ENCODE data around the gene FBXW11. TPM values are rescaled to one million over a fixed set of nuclear protein-coding genes. Genes with fewer than 3 reads are reported as not detected.

Gene FBXW11
- total and polyA plus RNA-seq, 2 of the 13 experiments (the other 11 are each of a cell fraction or from before 2014, with no cell fraction given), result 31.7 to 53.6 TPM

DNA sequence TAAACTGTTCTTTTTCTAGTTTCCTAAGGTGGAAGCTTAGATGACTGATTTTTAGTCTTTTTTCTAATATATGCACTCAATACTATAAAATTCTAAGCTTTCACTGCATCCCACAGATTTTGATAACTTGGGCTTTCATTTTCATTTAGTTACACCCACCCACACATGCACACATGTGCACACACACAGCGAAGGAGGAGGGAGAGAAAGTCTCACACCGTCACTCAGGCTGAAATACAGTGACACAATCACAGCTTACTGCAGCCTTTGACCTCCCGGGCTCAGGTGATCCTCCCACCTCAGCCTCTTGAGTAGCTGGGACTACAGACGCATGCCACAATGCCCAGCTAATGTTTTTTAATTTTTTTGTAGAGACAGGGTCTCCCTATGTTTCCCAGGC lies 124.3 kb downstream of the FBXW11 start:
- no TSS peak for BruUV-seq (replicated peaks)
- H3K27ac ChIP-seq (ENCODE audit: extremely low read length, insufficient read depth, low read length), result no peak overlapping the region
- H3K9me3 ChIP-seq (ENCODE audit: low read length), result no peaks in the 10 kb centered on the region
- no peak for TF ChIP-seq ZNF652 (CRISPR knock-in tag; IDR thresholded peaks at IDR 0.05; ENCODE audit: borderline replicate concordance, low read depth)
- TF ChIP-seq, protein P1, sequence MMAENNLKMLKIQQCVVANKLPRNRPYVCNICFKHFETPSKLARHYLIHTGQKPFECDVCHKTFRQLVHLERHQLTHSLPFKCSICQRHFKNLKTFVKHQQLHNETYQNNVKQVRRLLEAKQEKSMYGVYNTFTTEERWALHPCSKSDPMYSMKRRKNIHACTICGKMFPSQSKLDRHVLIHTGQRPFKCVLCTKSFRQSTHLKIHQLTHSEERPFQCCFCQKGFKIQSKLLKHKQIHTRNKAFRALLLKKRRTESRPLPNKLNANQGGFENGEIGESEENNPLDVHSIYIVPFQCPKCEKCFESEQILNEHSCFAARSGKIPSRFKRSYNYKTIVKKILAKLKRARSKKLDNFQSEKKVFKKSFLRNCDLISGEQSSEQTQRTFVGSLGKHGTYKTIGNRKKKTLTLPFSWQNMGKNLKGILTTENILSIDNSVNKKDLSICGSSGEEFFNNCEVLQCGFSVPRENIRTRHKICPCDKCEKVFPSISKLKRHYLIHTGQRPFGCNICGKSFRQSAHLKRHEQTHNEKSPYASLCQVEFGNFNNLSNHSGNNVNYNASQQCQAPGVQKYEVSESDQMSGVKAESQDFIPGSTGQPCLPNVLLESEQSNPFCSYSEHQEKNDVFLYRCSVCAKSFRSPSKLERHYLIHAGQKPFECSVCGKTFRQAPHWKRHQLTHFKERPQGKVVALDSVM (CRISPR knock-in tag; IDR thresholded peaks at IDR 0.05), result 0 out of 2 replicates have a peak, but pooled peaks have one; percentile 20
- no peak overlapping the region for H3K9ac ChIP-seq (ENCODE audit: insufficient read depth, low read depth, low read length)
- no peaks in the 10 kb centered on the region for H4K20me1 ChIP-seq (ENCODE audit: insufficient read depth, low read length)
- FAIRE-seq, result no peak
- no peak overlapping the region for H2AFZ ChIP-seq (ENCODE audit: low read length)
- H3K79me2 ChIP-seq (ENCODE audit: insufficient read depth, low read length), result no peaks in the 10 kb centered on the region
- no peaks in the 10 kb centered on the region for H3K27me3 ChIP-seq (ENCODE audit: control insufficient read depth in 1 of 2, insufficient read depth in 2 of 2, low read length in 2 of 2)
- H3K36me3 ChIP-seq (replicated peaks in 1 of 2; ENCODE audit: control insufficient read depth in 1 of 2, insufficient read depth in 2 of 2, low read length in 2 of 2), result peaks cover 6 to 14% of the 10 kb centered on the region in 2 experiments
- 92% methylated on average over 4 of the region's 4 CpGs for WGBS (ENCODE audit: low lambda C conversion rate)
- H3K4me2 ChIP-seq (ENCODE audit: low read depth, low read length), result no peak overlapping the region
- ChIA-PET POLR2A (no interaction called here), CTCF (ENCODE audit: low intra/inter-chr PET ratio, low total read pairs) (no interaction called here)
- no peak for DNase-seq (ENCODE audit: low spot score)
- H3K4me3 ChIP-seq (replicated peaks in 1 of 3; ENCODE audit: insufficient read depth in 1 of 3, low read depth in 2 of 3, low read length in 3 of 3), result no peak overlapping the region
- no peak for ATAC-seq
- in situ Hi-C loops (cut with HindIII; ENCODE audit: extremely low pct_ligation_motif_present, low pct_unique_long_range_greater_than_20kb) (no loop called here), intact Hi-C loops (cut with micrococcal nuclease; ENCODE audit: unreplicated experiment) (no loop called here)
- H3K4me1 ChIP-seq (ENCODE audit: insufficient read depth, low read length), result peaks cover 16% of the 10 kb centered on the region

GRCh38 chr5:171874234-171874633 lies 132.2 kb downstream of the FBXW11 start:
- Histone ChIP-seq H2AFZ (ENCODE audit: low read length) (no peak overlapping the region), H3K79me2 (ENCODE audit: insufficient read depth, low read length) (no peaks in the 10 kb centered on the region), H3K4me1 (ENCODE audit: insufficient read depth, low read length) (no peaks in the 10 kb centered on the region), H3K9ac (ENCODE audit: insufficient read depth, low read depth, low read length) (no peak overlapping the region), H3K4me3 (replicated peaks in 1 of 3; ENCODE audit: insufficient read depth in 1 of 3, low read depth in 2 of 3, low read length in 3 of 3) (no peak overlapping the region), H3K36me3 (replicated peaks in 1 of 2; ENCODE audit: control insufficient read depth in 1 of 2, insufficient read depth in 2 of 2, low read length in 2 of 2) (peaks cover 21 to 83% of the 10 kb centered on the region in 2 experiments), H4K20me1 (ENCODE audit: insufficient read depth, low read length) (no peaks in the 10 kb centered on the region), H3K27ac (ENCODE audit: extremely low read length, insufficient read depth, low read length) (no peak overlapping the region), H3K4me2 (ENCODE audit: low read depth, low read length) (no peak overlapping the region), H3K9me3 (ENCODE audit: low read length) (no peaks in the 10 kb centered on the region), H3K27me3 (ENCODE audit: control insufficient read depth in 1 of 2, insufficient read depth in 2 of 2, low read length in 2 of 2) (no peaks in the 10 kb centered on the region)
- POLR2A ChIA-PET, result no interaction called here
- DNase-seq (ENCODE audit: low spot score) (no peak), FAIRE-seq (no peak), ATAC-seq (no peak)
- in situ Hi-C loops (cut with HindIII; ENCODE audit: extremely low pct_ligation_motif_present, low pct_unique_long_range_greater_than_20kb), result no loop called here
- 97% methylated on average over 2 of the region's 2 CpGs for WGBS (ENCODE audit: low lambda C conversion rate)
- intact Hi-C loops (cut with micrococcal nuclease; ENCODE audit: unreplicated experiment), result no loop called here
- BruUV-seq (replicated peaks), result no TSS peak
- CTCF ChIA-PET (ENCODE audit: low intra/inter-chr PET ratio, low total read pairs), result no interaction called here
- no peak for TF ChIP-seq ATF7 (IDR thresholded peaks at IDR 0.05)
- TF ChIP-seq ATF7 (CRISPR knock-in tag; IDR thresholded peaks at IDR 0.05), result no peak
- TF ChIP-seq PLSCR1 (CRISPR knock-in tag; IDR thresholded peaks at IDR 0.05; ENCODE audit: borderline replicate concordance), result no peak
- TF ChIP-seq, protein P2, sequence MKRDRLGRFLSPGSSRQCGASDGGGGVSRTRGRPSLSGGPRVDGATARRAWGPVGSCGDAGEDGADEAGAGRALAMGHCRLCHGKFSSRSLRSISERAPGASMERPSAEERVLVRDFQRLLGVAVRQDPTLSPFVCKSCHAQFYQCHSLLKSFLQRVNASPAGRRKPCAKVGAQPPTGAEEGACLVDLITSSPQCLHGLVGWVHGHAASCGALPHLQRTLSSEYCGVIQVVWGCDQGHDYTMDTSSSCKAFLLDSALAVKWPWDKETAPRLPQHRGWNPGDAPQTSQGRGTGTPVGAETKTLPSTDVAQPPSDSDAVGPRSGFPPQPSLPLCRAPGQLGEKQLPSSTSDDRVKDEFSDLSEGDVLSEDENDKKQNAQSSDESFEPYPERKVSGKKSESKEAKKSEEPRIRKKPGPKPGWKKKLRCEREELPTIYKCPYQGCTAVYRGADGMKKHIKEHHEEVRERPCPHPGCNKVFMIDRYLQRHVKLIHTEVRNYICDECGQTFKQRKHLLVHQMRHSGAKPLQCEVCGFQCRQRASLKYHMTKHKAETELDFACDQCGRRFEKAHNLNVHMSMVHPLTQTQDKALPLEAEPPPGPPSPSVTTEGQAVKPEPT (CRISPR knock-in tag; IDR thresholded peaks at IDR 0.05; ENCODE audit: low read depth), result no peak
- no peak for TF ChIP-seq MXD3 (CRISPR knock-in tag; IDR thresholded peaks at IDR 0.05)
- TF ChIP-seq HOXA7 (CRISPR knock-in tag; IDR thresholded peaks at IDR 0.05), result no peak
- no peak for TF ChIP-seq NFKBIZ (CRISPR knock-in tag; IDR thresholded peaks at IDR 0.05)
- no peak for TF ChIP-seq ZNF225 (CRISPR knock-in tag; IDR thresholded peaks at IDR 0.05)

Data from HepG2 (cell line).